GM10266 (cell line): ENCODE measurements around the gene ESR1.

ENCODE experiments used
- DNase-seq: peaks from one replicate; pipeline ENCODE4 v3.0.0; 2012; ENCODE audit errors: extremely low spot score
- CTCF ChIP-seq: IDR thresholded peaks from 2 replicates; pipeline ENCODE4 v1.5.1; 2012; ENCODE audit warnings: mild to moderate bottlenecking, low read depth; ENCODE audit not compliant: control insufficient read depth, insufficient read depth; ENCODE audit errors: missing control alignments

Gene ESR1

GRCh38 chr6:152112491-152113261 lies 305.2 kb downstream of the ESR1 start:
- TF ChIP-seq CTCF = no peak
- DNase-seq = no peak

GRCh38 chr6:152117156-152118133 lies 310.0 kb downstream of the ESR1 start:
- no peak for TF ChIP-seq CTCF
- DNase-seq = no peak

- no peak for DNase-seq
- TF ChIP-seq CTCF = no peak
These were observed 310.7 kb downstream of the ESR1 start for GRCh38 chr6:152118224-152118623.

- TF ChIP-seq CTCF = no peak
- no peak for DNase-seq
These were observed 311.2 kb downstream of the ESR1 start for GRCh38 chr6:152118678-152119077.

GRCh38 chr6:152119831-152120230 lies 312.3 kb downstream of the ESR1 start:
- DNase-seq = no peak
- no peak for TF ChIP-seq CTCF

GRCh38 chr6:152121910-152122309 lies 314.4 kb downstream of the ESR1 start:
- no peak for TF ChIP-seq CTCF

More at GRCh38 chr6:152121910-152122309, 314.4 kb downstream of the ESR1 start:
- DNase-seq = no peak
